ENCODE results near the gene BTLA.
A peak's percentile ranks its signal among the peaks of the same experiment; 100 is the strongest.
"Not testable (repeated sequence)": the region's sequence is repeated elsewhere in the genome, so short reads cannot be mapped to it uniquely, and the experiment has no call there.

BTLA gene, protein sequence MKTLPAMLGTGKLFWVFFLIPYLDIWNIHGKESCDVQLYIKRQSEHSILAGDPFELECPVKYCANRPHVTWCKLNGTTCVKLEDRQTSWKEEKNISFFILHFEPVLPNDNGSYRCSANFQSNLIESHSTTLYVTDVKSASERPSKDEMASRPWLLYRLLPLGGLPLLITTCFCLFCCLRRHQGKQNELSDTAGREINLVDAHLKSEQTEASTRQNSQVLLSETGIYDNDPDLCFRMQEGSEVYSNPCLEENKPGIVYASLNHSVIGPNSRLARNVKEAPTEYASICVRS

GRCh38 chr3:112498914-112499711, at the start of gene BTLA:
Gene BTLA (minus strand): TSS chr3:112499472. CDS start chr3:112499358, 114 bp downstream.
- no peak for DNase-seq

DNA sequence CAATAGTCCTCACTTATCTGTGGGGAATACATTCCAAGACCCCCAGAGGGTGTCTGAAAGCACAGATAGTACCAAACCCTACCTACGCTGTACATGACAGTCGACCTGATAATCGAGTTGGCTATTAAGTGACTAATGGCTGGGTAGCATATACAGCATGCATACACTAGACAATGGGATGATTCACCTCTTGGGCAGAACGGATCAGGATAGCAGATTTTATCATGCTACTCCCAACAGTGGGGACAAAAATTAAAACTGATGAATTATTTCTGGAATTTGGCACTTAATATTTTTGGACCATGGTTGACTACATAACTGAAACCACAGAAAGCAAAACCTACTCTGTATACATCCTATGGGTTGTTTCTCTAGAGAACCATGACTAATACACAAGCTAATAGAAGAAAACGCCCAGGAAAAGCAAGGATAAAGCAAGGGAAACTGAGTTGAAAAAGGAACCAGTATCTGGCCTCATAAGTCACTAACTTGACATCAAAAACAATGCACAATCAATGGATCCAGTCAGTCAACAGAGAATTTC, 47.0 kb upstream of the BTLA start:
- no peak for DNase-seq

GRCh38 chr3:112539825-112540650, 40.8 kb upstream of the BTLA start:
- no peak for DNase-seq

DNA sequence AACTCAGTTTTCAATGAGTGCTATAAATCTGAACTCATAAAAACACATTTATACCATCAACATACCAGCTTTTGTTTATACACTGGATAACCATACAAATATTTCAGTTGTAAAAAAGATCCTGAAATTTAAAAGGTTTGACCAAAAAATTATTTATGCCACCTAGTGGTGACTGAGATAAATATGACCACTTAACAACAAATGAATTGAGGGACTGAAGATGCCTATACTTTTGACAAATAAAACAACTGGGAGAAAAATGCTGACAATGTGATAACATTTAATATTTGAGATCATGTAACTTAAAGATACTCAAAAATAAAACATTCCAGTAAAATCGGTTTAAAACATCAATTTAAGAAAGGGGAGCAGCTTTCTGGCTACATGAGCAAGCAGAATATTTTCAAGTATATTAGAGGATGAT, 32.1 kb upstream of the BTLA start:
- DNase-seq = peak in 1 of 14 donors; percentile 13

- no peak for DNase-seq
Observed at GRCh38 chr3:112530573-112530972, 31.3 kb upstream of the BTLA start.

DNA sequence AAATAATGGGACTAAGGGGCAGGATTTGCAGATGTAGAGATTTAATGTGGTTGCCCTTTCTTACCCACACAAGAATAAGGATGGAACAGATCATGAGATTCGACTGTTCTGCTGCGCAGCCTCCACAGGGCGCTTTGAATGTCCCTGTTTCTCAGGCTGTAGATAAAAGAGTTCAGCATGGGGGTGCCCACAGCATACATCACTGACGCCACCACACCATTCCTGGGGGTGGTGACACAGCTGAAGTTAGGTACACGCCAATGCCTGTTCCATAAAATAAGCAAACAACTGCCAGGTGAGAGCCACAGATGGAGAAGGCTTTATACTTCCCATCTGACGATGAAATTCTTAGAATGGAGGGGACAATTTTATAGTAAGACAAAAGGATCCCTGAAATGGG, 24.9 kb upstream of the BTLA start:
- DNase-seq = not testable (repeated sequence)

GRCh38 chr3:112519424-112520001, 20.2 kb upstream of the BTLA start:
- DNase-seq = peak in 2 of 14 donors; percentile 8 to 9

DNA sequence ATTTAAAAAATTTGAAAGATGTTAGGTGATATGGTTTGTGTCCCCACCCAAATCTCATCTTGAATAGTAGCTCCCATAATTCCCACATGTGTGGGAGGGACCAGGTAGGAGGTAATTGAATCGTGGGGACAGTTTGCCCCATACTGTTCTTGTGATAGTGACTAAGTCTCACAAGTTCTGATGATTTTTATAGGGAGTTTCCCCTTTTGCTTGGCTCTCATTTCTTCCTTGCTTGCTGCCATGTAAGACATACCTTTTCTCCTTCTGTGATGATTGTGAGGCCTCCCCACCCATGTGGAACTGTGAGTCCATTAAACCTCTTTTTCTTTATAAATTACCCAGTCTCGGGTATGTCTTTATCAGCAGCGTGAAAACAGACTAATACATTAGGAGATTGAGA, 19.7 kb upstream of the BTLA start:
- not testable (repeated sequence) for DNase-seq

DNA sequence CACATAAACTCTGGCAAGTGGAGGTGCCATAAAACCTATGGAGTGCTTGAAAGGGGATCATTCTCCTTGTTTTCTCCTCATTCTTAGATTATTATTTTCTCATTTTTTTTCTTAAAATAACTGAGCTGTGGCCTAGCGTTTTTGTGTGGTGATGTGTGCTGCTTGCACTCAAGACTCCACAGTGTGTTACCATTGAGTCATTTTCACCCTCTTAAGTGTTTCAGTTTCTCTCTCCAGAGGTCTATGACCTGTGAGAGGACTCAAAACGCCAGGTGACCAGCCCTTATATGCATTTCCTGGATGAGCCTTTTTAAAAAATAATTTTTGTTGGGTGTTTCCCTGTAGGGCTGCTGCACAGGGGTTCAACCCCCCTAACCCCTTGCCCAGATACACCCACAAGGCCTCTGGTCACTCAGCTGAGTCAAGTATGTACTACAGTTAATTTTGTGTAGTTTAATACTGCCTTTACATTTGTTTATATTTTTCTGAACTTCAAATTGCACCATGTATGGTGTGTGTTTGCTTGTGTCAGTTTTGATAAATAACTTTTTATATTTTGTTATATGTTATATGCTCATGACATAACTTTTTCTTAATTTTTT, 15.4 kb upstream of the BTLA start:
- DNase-seq = no peak

DNA sequence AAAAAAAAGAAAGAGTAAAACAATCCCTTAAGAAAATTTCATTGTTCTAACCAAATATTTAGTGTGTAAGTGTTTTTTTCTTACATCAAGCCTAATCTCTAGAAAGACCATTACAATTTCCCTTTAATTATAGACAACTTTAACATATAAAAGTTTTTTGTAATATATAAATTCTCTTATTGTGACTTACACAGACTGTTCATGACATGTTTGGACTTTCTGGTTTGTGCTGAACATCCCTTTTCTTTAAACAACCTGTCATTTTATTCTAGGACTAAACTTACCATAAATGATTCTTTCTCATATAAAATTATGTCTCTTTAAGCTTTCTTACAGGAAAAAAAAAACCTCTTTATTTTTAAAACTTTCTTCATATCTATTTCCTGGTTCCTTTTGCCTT, 13.0 kb upstream of the BTLA start:
- DNase-seq = no peak

- no peak for DNase-seq
Observed at GRCh38 chr3:112508860-112509259, 9.6 kb upstream of the BTLA start.

DNA sequence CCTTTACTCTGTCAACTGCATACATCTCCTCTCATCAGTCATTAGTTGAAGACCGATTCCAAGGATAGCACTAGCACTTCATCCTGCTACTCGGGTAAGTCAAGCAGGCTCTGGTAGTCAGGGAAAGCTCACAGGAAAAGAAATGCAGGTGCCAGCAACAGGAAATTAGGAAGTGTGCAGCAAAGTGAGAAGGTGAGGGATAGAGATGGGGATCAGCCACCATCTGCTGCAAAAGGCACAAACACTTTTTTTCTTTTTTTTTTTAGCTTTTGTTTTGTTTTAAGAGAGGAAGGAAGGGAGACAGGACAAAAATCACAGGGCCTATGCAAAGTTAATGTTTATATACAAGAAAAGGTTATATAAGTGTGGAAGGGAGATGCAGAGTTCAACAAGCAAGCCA, 9.0 kb upstream of the BTLA start:
- no peak for DNase-seq

- DNase-seq = no peak
Observed at GRCh38 chr3:112505907-112506306, 6.6 kb upstream of the BTLA start.

DNA sequence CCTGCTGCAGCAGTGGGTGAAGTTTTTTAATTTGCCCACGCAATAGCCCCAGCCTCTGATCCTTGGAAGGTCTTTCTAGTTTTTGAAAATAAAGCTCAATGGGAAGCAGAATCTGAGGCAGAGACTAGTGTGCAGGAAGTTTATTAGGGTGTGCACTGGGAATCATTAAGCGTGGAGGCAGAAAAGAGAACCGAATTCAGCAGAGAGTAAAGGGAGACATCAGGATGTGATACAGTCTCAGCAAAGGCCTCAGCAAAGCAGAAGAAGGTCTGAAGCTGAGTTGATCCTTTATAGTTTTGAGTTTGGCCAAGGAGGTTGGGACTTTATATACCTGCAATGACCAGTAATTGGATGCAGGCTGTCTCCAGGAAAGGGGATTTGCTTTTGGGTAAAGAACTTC, 4.9 kb upstream of the BTLA start:
- no peak for DNase-seq

GRCh38 chr3:112503304-112503972, 4.2 kb upstream of the BTLA start:
- DNase-seq = no peak

DNA sequence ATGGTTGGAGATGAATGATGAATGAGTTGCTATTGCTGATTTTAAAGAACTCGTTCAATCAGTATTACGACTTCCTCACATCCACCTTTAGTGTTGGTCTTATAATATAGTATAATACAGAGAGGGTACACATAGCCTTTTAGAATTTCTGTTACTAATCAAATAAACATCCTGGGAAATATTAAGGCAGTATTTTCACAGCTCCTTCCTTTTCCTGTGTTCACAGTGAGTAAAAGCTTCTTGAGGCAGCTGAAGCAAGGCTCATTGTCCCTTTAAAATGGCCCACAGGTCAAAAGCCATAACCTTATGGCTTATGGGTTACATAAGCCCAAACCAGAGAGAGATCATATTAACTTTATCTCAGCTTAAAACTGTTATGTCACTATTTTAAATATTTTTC, 1.3 kb upstream of the BTLA start:
- no peak for DNase-seq

DNA sequence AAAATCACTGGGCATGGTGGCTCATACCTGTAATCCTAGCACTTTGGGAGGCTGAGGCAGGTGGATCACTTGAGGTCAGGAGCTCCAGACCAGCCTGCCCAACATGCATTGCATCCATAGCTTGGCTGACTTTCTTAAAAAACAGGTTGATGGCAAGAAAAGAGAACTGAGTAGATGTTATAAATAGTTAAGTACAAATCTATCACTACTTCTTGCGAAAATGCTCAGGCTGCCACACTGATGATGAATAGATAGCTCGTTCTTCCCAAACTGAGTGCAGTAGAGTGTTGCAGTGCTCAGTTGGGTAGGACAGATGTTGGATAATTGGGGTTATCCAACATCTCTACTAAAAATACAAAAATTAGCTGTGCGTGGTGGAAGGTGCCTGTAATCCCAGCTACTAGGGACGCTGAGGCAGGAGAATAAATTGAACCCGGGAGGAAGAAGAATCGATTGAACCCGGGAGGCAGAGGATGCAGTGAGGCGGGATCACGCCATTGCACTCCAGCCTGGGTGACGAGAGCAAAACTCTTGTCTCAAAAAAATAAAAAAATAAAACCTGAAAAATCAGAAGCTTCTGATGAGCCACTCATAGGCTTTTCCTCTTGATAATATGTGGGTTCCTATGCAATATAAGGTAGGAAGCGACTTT, 1.2 kb downstream of the BTLA start:
- no peak for DNase-seq

GRCh38 chr3:112496366-112497067, 2.8 kb downstream of the BTLA start:
- no peak for DNase-seq

GRCh38 chr3:112494448-112494767, 4.9 kb downstream of the BTLA start:
- DNase-seq = not testable (repeated sequence)

DNA sequence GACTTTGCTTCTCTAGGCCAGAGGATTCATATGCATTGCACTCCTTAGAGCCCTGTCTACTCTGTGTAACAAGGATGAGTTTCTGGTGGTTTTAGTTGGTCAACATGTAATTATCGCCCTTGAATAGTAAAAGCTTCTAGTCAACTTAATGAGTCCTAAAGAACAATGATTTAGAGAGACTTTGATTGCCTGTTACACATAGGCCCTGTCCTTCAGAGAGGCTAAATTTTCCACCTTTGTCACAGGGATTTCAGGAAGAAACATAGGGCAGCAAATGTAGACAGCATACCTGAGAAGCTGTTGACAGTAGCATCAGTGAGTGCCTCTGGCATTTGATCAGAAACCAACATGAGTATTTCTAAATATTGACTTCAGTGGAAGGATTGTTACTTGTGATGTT, 7.1 kb downstream of the BTLA start:
- DNase-seq = no peak
